Measurements from ENCODE around the gene TMEM184A. TPM values are rescaled to one million over a fixed set of nuclear protein-coding genes. Genes with fewer than 3 reads are reported as not detected.

The TMEM184A gene
- polyA plus RNA-seq, 2 donors = 80.2 to 187 TPM

- WGBS, 2 donors = 72 to 84% methylated on average over 20 of the region's 20 CpGs
- Histone ChIP-seq H3K27ac (ENCODE audit: low read depth in 2 of 2, low read length in 1 of 2) (no peak overlapping the region), H3K4me3 (ENCODE audit: low read depth in 1 of 2, low read length in 2 of 2) (no peak overlapping the region), H3K27me3 (ENCODE audit: control insufficient read depth in 1 of 2, insufficient read depth in 2 of 2, low read length in 2 of 2) (no peaks in the 10 kb centered on the region), H3K36me3 (ENCODE audit: control insufficient read depth in 2 of 2, insufficient read depth in 2 of 2, low read length in 1 of 2) (peaks cover 15 to 71% of the 10 kb centered on the region in 2 donors), H3K4me1 (ENCODE audit: control insufficient read depth in 2 of 2, insufficient read depth in 2 of 2, low read length in 1 of 2) (no peaks in the 10 kb centered on the region), H3K9me3 (ENCODE audit: control insufficient read depth in 2 of 2, insufficient read depth in 1 of 2, low read depth in 1 of 2, low read length in 1 of 2) (no peaks in the 10 kb centered on the region)
Observed at GRCh38 chr7:1493129-1493528, 62.9 kb downstream of the TMEM184A start.

- H3K27me3 ChIP-seq (ENCODE audit: control insufficient read depth in 1 of 2, insufficient read depth in 2 of 2, low read length in 2 of 2) = no peaks in the 10 kb centered on the region
- no peak overlapping the region for H3K27ac ChIP-seq (ENCODE audit: low read depth in 2 of 2, low read length in 1 of 2)
- H3K9me3 ChIP-seq (ENCODE audit: control insufficient read depth in 2 of 2, insufficient read depth in 1 of 2, low read depth in 1 of 2, low read length in 1 of 2) = no peaks in the 10 kb centered on the region
- 88 to 96% methylated on average over 22 to 33 of the region's 33 CpGs for WGBS, 2 donors
- H3K4me1 ChIP-seq (ENCODE audit: control insufficient read depth in 2 of 2, insufficient read depth in 2 of 2, low read length in 1 of 2) = no peaks in the 10 kb centered on the region
- no peak overlapping the region for H3K4me3 ChIP-seq (ENCODE audit: low read depth in 1 of 2, low read length in 2 of 2)
- H3K36me3 ChIP-seq (ENCODE audit: control insufficient read depth in 2 of 2, insufficient read depth in 2 of 2, low read length in 1 of 2) = peaks cover 12 to 71% of the 10 kb centered on the region in 2 donors
Observed at GRCh38 chr7:1492640-1493039, 63.4 kb downstream of the TMEM184A start.

Other genes with a start within 250 kb of the TMEM184A start
- 10 to 100 TPM; 20.9 to 50.7 TPM for gene MICALL2, start 96.7 kb downstream of the TMEM184A start, polyA plus RNA-seq
- gene INTS1, start 51.8 kb downstream of the TMEM184A start, polyA plus RNA-seq = 10 to 100 TPM; 36.6 to 42.2 TPM
- 10 to 100 TPM; 15.5 to 25.0 TPM for gene MAFK, start 25.5 kb downstream of the TMEM184A start, polyA plus RNA-seq
- 10 to 100 TPM; 66.9 to 72.3 TPM for gene PSMG3, start 13.8 kb upstream of the TMEM184A start, polyA plus RNA-seq
- gene ELFN1, start 114.1 kb upstream of the TMEM184A start, polyA plus RNA-seq = under 1 TPM; 0.16 to 0.39 TPM

All from esophagus (tissue), 2 donors.